ENCODE results near the gene FRMD4A.

- no peak for TF ChIP-seq POLR2A (IDR thresholded peaks at IDR 0.05; ENCODE audit: extremely low read depth, insufficient read length)
- TF ChIP-seq, protein P1, sequence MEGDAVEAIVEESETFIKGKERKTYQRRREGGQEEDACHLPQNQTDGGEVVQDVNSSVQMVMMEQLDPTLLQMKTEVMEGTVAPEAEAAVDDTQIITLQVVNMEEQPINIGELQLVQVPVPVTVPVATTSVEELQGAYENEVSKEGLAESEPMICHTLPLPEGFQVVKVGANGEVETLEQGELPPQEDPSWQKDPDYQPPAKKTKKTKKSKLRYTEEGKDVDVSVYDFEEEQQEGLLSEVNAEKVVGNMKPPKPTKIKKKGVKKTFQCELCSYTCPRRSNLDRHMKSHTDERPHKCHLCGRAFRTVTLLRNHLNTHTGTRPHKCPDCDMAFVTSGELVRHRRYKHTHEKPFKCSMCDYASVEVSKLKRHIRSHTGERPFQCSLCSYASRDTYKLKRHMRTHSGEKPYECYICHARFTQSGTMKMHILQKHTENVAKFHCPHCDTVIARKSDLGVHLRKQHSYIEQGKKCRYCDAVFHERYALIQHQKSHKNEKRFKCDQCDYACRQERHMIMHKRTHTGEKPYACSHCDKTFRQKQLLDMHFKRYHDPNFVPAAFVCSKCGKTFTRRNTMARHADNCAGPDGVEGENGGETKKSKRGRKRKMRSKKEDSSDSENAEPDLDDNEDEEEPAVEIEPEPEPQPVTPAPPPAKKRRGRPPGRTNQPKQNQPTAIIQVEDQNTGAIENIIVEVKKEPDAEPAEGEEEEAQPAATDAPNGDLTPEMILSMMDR (IDR thresholded peaks at IDR 0.05; ENCODE audit: low read depth, low read length), result no peak
Measured at GRCh38 chr10:13899941-13900340, 430.8 kb downstream of the FRMD4A start.

All from NB4 (cell line).